Activated naive CD4-positive, alpha-beta T cell treated with anti-CD3 and anti-CD28 coated beads for 36 hours (primary cell): Measurements from ENCODE around the gene ATP2C1. TPM values are rescaled to one million over a fixed set of nuclear protein-coding genes. Genes with fewer than 3 reads are reported as not detected.

Source experiments
- CTCF ChIA-PET: fragments of 350-600 bp; sonication (Branson Sonifier 250); formaldehyde crosslinking; loops from one replicate; lab custom pipeline; 2021; ENCODE audit warnings: antibody characterized with exemption; lab: Charles Lee
- DNase-seq: peaks from one replicate; pipeline ENCODE4 v3.0.0-alpha.2; 2020
- H3K27ac Mint-ChIP-seq: one replicate; pipeline ENCODE4 v1.8.0; 2021; ENCODE audit warnings: mild to moderate bottlenecking, mixed read lengths
- H3K27me3 Mint-ChIP-seq: one replicate; pipeline ENCODE4 v1.8.0; 2021; ENCODE audit warnings: low read depth, mixed read lengths
- H3K36me3 Mint-ChIP-seq: one replicate; pipeline ENCODE4 v1.8.0; 2021; ENCODE audit warnings: low read depth, mixed read lengths
- H3K4me1 Mint-ChIP-seq: one replicate; pipeline ENCODE4 v1.8.0; 2021; ENCODE audit warnings: low read depth, mixed read lengths
- H3K4me3 Mint-ChIP-seq: one replicate; pipeline ENCODE4 v1.8.0; 2021; ENCODE audit warnings: mild to moderate bottlenecking, moderate library complexity, mixed read lengths
- H3K9me3 Mint-ChIP-seq: one replicate; pipeline ENCODE4 v1.8.0; 2021; ENCODE audit warnings: mixed read lengths
- intact Hi-C: fragments of 100-400 bp; cut with micrococcal nuclease; formaldehyde crosslinking; loops from one replicate; pipeline ENCODE4 v1.15.1; 2023
- total RNA-seq, 2 experiments: library from RNA; stranded (reverse); gene quantifications; one replicate each; pipeline ENCODE4 v1.2.3, GENCODE V29; 2021

ATP2C1 gene
- total RNA-seq, 2 experiments from 2014 or later, result 41.2 to 44.9 TPM

DNA sequence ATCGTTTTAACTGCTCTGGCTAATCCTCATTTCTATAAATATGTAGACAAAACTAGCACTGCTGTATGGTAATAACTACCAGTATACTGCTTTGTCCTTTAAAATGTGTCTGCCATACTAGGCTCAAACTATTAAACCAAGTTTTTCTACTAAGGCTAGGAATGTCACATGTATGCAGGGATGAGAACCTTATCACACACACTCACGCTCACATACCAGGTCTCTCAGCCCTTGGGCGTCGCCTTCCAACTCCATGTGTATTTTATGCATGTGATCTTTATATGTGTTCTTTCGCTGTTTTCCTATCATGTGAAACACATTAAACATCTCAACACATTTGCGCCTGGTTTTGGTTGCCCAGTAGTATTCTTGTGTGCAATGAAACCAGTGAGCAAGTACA is 32.6 kb downstream of the ATP2C1 start:
- intact Hi-C loops, result no loop called here
- peaks cover 7% of the 10 kb centered on the region for H3K9me3 Mint-ChIP-seq
- peaks cover 17% of the 10 kb centered on the region for H3K36me3 Mint-ChIP-seq
- no peaks in the 10 kb centered on the region for H3K27me3 Mint-ChIP-seq
- no peak overlapping the region for H3K27ac Mint-ChIP-seq
- CTCF ChIA-PET, result no interaction called here
- no peak overlapping the region for H3K4me3 Mint-ChIP-seq
- no peak for DNase-seq
- peaks cover 33% of the 10 kb centered on the region for H3K4me1 Mint-ChIP-seq

DNA sequence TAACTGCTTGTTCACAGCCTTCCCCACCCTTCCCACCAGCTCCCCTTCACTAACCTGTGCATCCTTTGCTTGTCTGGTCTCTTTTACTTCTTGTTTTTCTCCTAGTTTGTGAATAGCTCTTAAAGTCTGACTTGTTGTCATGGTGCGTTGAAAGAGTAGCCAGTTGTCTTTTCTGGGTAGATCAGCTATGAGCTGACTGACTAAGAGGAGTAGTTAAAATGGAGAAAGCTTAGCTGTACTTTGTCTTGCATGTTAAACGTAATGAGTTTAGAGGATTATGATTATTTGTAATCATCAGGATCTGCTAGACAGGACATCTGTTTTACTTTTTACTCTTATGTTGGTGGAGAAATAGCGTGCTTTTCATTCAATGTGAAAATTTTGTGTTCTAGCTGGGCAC is 35.9 kb downstream of the ATP2C1 start:
- H3K36me3 Mint-ChIP-seq, result peaks cover 22% of the 10 kb centered on the region
- no peaks in the 10 kb centered on the region for H3K9me3 Mint-ChIP-seq
- H3K27ac Mint-ChIP-seq, result no peak overlapping the region
- intact Hi-C loops, result no loop called here
- H3K4me3 Mint-ChIP-seq, result no peak overlapping the region
- peaks cover 23% of the 10 kb centered on the region for H3K4me1 Mint-ChIP-seq
- H3K27me3 Mint-ChIP-seq, result no peaks in the 10 kb centered on the region
- CTCF ChIA-PET, result interaction anchor here (0.9 to 1.7 kb wide), 5 partner anchors 9 to 201 kb away, joined by 3 to 5 read pairs (median 3); no protein-coding TSS in a partner anchor
- no peak for DNase-seq

DNA sequence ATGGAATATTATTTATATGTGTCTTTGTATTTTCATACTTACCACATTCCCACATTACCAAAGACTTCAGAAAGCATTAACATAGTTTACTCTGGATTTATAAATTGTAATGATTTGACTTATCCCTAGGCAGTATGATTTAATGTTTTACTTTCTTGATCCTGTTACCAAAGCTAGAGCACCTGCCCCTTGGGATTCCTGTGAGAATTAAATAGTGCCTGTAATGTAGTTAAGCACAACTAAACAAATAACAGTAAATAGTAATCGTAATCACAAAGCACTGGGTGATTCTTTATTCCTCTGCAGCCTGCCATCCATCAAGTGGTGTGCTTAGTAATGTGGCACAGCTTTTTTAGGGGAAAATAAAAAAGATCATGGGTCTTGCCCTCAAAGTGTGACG is 39.1 kb downstream of the ATP2C1 start:
- CTCF ChIA-PET, result interaction anchor here (1.8 kb wide), 1 partner anchor 40 kb away, joined by 6 read pairs; the partner anchor contains the start of gene ATP2C1

DNA sequence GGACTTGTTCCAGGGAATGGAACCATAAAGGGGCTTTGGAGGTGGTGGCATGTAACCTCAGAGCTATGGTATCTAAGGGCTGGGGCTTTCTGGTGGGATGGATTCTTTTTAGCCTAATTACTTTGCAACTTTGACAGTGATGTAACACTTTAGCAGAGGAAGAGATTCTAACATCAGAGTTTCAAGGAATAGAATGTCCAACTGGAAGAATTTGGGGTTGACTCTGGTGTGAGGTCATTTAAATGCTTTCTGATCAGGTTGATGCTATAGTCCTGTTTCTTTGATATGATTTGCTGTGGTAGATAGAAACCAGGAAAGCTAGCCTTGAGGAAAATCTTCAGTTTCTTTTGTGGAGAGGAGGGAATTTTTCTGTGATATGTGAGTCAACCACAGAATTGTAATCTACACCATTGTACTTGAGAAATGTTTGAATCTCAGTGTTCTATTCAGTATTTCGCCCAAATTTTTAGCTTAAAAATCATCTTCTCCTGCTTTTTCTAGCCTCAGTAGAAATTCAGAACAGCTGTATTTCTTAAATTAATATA is 40.0 kb downstream of the ATP2C1 start:
- H3K36me3 Mint-ChIP-seq, result peaks cover 24% of the 10 kb centered on the region
- intact Hi-C loops, result no loop called here

More for the DNA sequence above, 39.1 kb downstream of the ATP2C1 start:
- Mint-ChIP-seq H3K4me3 (no peak overlapping the region), H3K27me3 (no peaks in the 10 kb centered on the region), H3K4me1 (peaks cover 5% of the 10 kb centered on the region), H3K9me3 (no peaks in the 10 kb centered on the region), H3K36me3 (peaks cover 24% of the 10 kb centered on the region), H3K27ac (no peak overlapping the region)
- intact Hi-C loops, result no loop called here
- DNase-seq, result no peak

DNA sequence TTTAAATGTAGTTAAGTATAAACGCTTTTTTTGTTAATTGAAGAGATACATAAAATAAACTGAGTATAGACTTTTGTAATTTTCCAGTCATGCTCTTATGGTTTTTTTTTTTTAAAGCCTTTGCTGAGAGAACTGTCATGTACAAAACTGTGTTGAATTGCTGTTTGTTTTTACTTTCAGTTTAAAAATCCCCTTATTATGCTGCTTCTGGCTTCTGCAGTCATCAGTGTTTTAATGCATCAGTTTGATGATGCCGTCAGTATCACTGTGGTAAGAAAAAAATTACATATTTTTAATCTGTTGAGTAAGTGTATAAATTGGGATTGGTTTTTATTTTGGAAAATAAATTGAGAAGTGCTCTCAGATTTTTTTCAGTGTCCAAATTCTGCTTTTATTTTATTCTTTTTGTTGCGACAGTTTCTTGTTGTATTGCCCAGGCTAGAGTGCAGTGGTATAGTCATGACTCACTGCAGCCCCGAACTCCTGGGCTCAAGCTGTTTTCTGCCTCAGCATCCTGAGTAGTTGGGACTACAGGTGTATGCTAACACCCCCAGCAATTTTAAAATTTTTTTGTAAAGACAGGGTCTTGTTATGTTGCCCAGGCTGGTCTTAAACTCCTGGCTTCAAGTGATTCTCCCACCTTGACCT is 40.7 kb downstream of the ATP2C1 start:
- intact Hi-C loops, result no loop called here
- H3K4me3 Mint-ChIP-seq, result no peak overlapping the region
- CTCF ChIA-PET, result interaction anchor here (0.7 kb wide), 1 partner anchor 29 kb away, joined by 3 read pairs; no protein-coding TSS in a partner anchor
- peaks cover 4% of the 10 kb centered on the region for H3K4me1 Mint-ChIP-seq
- H3K27me3 Mint-ChIP-seq, result no peaks in the 10 kb centered on the region
- H3K9me3 Mint-ChIP-seq, result no peaks in the 10 kb centered on the region
- H3K36me3 Mint-ChIP-seq, result peaks cover 24% of the 10 kb centered on the region
- DNase-seq, result no peak
- H3K27ac Mint-ChIP-seq, result no peak overlapping the region

More for the DNA sequence above, 40.0 kb downstream of the ATP2C1 start:
- Mint-ChIP-seq H3K9me3 (no peaks in the 10 kb centered on the region), H3K27me3 (no peaks in the 10 kb centered on the region), H3K4me3 (no peak overlapping the region), H3K4me1 (peaks cover 4% of the 10 kb centered on the region), H3K27ac (no peak overlapping the region)
- no peak for DNase-seq
- CTCF ChIA-PET, result interaction anchor here (0.7 to 1.8 kb wide), 2 partner anchors 28 to 40 kb away, joined by 3 to 6 read pairs; partner anchors contain the start of gene ATP2C1

DNA sequence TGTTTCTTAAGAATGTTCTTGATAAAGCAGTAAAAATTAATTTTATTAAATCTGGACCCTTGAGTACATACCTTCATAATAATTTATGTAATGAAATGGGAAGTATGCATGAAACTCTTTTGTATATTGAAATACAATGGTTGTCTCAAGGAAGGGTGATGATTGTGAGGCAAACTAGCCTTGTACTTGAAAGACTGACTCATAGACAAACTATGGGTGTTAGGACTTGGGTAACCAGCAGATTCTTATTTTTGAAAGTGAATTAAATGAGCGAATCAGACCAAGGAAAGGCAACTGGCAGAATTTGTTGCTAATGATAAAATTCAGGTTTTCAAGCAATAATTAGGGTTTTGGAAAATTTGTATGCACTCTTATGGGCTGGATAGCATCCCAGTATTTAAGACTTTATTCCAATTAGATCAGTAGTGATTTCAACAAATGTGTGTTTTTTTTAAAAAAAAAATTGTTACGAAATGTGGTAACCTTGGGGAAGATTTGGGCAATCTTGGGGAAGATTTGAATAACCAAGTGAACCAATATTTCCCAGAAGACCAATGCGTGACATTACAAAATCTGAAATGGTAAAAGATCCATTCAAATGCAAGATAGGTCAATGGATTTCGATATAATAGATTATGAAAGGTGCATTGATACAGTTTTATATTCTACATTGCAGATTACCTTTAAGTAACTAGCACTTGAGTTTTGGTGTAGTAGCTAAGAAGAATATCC is 42.0 kb downstream of the ATP2C1 start:
- no peaks in the 10 kb centered on the region for H3K27me3 Mint-ChIP-seq
- CTCF ChIA-PET, result no interaction called here
- no peak for DNase-seq
- H3K4me3 Mint-ChIP-seq, result no peak overlapping the region
- intact Hi-C loops, result no loop called here
- H3K4me1 Mint-ChIP-seq, result peaks cover 4% of the 10 kb centered on the region
- no peak overlapping the region for H3K27ac Mint-ChIP-seq
- peaks cover 27% of the 10 kb centered on the region for H3K36me3 Mint-ChIP-seq
- H3K9me3 Mint-ChIP-seq, result no peaks in the 10 kb centered on the region

DNA sequence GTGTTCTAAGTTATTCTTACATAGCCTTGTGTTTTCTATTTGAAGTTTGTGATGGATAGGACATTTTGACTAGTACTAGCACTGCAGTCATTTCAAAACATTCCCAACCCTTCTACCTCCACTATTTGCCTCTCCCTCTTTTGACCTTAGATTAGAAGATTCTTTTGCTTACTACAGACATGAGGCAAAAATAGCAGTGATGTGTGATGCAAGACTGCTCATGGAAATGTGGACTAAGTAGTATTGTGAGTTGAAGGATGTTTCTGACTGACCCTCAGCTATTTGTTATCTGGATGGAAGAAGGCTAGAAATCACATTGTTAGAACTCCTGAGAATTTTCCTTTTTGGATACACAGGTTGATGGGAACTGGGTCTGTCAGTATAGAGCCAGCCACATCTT is 45.9 kb downstream of the ATP2C1 start:
- CTCF ChIA-PET, result no interaction called here
- intact Hi-C loops, result no loop called here
- H3K36me3 Mint-ChIP-seq, result peaks cover 36% of the 10 kb centered on the region
- H3K4me1 Mint-ChIP-seq, result no peaks in the 10 kb centered on the region
- no peaks in the 10 kb centered on the region for H3K27me3 Mint-ChIP-seq
- DNase-seq, result no peak
- H3K27ac Mint-ChIP-seq, result no peak overlapping the region
- no peaks in the 10 kb centered on the region for H3K9me3 Mint-ChIP-seq
- no peak overlapping the region for H3K4me3 Mint-ChIP-seq

DNA sequence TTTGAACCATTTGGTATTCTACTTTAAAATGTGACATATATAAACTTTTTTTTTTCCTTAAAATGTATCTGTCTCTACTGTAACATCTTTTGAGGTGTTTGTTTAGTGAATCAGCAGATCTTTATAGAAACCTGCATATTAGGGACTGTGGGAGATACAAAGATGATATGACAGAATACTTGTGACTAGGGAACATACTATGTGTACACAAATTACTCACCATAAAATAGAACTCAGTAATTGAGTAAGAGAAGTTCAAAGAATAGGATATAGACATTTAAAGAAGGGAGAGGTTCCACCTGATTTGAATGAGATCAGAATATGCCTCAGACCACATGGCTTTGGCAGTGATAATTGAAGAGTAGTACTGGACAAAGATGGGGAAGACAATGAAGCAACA is 47.9 kb downstream of the ATP2C1 start:
- no peak overlapping the region for H3K4me3 Mint-ChIP-seq
- no peaks in the 10 kb centered on the region for H3K9me3 Mint-ChIP-seq
- intact Hi-C loops, result no loop called here
- H3K4me1 Mint-ChIP-seq, result no peaks in the 10 kb centered on the region
- DNase-seq, result no peak
- H3K27me3 Mint-ChIP-seq, result no peaks in the 10 kb centered on the region
- H3K36me3 Mint-ChIP-seq, result peaks cover 39% of the 10 kb centered on the region
- CTCF ChIA-PET, result no interaction called here
- no peak overlapping the region for H3K27ac Mint-ChIP-seq

DNA sequence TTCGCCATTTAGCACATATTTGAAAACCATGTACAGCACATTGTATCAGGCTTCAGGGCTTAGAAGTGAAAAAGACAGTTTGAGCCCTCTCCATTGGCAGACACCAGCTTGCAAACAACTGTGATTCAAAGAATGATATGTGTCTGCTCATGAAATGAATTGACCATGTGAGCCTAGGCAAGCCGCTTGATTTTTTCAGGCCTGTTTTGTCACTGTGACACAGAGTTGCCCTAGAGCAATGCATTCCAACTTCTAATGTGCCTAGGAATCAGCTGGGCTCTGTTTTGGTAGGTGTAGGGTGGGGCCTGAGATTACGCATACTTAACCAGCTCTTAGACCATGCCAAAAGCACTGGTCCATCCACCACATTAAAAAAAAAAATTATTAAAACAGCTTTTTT is 53.0 kb downstream of the ATP2C1 start:
- peaks cover 11% of the 10 kb centered on the region for H3K4me1 Mint-ChIP-seq
- H3K27me3 Mint-ChIP-seq, result no peaks in the 10 kb centered on the region
- CTCF ChIA-PET, result no interaction called here
- H3K4me3 Mint-ChIP-seq, result no peak overlapping the region
- H3K36me3 Mint-ChIP-seq, result peaks cover 51% of the 10 kb centered on the region
- DNase-seq, result no peak
- H3K9me3 Mint-ChIP-seq, result peaks cover 2% of the 10 kb centered on the region
- H3K27ac Mint-ChIP-seq, result no peak overlapping the region
- intact Hi-C loops, result no loop called here

DNA sequence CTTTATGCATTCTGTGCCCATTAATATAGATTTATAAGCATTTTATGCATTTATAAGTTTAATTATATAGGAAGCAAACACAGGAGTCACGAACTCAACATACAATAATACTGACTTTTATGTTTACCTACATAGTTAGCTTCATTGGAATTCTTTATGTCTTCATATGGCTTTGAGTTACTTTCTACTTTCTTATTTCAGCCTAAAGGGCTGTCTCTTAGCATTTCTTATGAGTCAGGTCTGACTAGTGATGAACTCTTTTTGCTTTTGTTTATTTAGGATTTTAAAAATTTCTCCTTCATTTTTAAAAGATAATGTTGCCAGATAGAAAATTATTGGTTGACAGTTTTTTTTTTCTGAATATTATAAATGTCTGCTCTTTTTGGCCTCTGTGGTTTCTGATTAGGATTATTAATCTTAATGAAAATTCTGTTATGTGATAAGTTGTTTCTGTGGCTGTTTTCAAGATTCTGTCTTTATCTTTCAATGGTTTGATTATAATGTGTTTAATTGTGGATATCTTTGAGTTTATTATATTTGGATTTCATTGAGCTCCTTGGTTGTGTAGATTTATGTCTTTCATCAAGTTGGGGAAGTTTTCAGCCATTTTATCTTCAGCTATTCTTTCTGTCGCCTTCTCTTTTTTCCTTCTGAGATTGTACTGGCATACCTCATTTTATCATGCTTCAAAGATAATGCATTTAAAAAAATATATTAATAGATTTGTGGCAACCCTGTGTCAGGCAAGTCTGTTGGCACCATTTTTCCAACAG is 54.3 kb downstream of the ATP2C1 start:
- CTCF ChIA-PET, result interaction anchor here (1.4 kb wide), 1 partner anchor 15 kb away, joined by 3 read pairs; no protein-coding TSS in a partner anchor
- H3K9me3 Mint-ChIP-seq, result peaks cover 2% of the 10 kb centered on the region
- H3K27ac Mint-ChIP-seq, result no peak overlapping the region
- DNase-seq, result no peak
- no peaks in the 10 kb centered on the region for H3K27me3 Mint-ChIP-seq
- intact Hi-C loops, result no loop called here
- no peak overlapping the region for H3K4me3 Mint-ChIP-seq
- peaks cover 48% of the 10 kb centered on the region for H3K36me3 Mint-ChIP-seq
- H3K4me1 Mint-ChIP-seq, result peaks cover 11% of the 10 kb centered on the region

DNA sequence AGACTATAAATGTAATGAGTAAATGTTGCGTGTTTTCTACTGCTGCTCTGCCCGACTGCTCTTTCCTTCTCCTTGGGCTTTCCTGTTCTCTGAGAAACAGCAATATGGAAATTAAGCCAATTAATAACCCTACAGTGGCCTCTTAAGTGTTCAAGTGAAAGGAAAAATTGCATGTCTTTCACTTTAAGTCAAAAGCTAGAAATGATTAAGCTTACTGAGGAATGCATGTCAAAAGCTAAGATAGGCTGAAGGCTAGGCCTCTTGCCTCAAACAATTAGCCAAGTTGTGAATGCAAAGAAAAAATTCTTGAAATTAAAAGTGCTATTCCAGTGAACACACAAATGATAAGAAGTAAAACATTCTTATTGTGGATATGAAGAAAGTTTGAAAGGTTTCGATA is 55.0 kb downstream of the ATP2C1 start:
- DNase-seq, result no peak
- CTCF ChIA-PET, result interaction anchor here (1.4 kb wide), 1 partner anchor 15 kb away, joined by 3 read pairs; no protein-coding TSS in a partner anchor
- Mint-ChIP-seq H3K27ac (no peak overlapping the region), H3K9me3 (peaks cover 2% of the 10 kb centered on the region), H3K27me3 (no peaks in the 10 kb centered on the region), H3K36me3 (peaks cover 46% of the 10 kb centered on the region), H3K4me1 (peaks cover 11% of the 10 kb centered on the region), H3K4me3 (no peak overlapping the region)
- intact Hi-C loops, result no loop called here

DNA sequence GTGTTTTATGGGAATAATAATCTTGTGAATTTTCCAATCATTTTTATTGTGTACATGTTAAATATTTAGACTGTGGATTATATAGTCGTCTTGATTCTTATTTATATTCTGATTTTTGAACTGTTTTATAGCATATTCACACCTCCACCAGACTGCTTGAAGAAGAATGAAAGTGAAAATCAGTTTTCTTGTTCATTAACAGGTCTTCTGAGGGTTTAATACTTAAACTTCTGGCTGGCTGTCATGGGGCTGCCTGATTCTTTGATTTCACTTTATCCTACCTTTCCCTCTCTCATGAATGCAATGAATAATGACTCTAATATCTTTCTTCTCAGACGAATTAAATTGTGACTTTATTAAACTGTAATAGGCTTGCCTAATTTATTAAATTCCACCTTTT is 56.2 kb downstream of the ATP2C1 start:
- no peak overlapping the region for H3K27ac Mint-ChIP-seq
- no peaks in the 10 kb centered on the region for H3K27me3 Mint-ChIP-seq

More for the DNA sequence above, 56.2 kb downstream of the ATP2C1 start:
- Mint-ChIP-seq H3K4me1 (peaks cover 11% of the 10 kb centered on the region), H3K4me3 (no peak overlapping the region), H3K36me3 (peaks cover 47% of the 10 kb centered on the region), H3K9me3 (peaks cover 2% of the 10 kb centered on the region)
- no peak for DNase-seq
- intact Hi-C loops, result no loop called here
- CTCF ChIA-PET, result no interaction called here
